ENCODE data around the gene ZNF708. TPM values are rescaled to one million over a fixed set of nuclear protein-coding genes. Genes with fewer than 3 reads are reported as not detected.
A peak's percentile ranks its signal among the peaks of the same experiment; 100 is the strongest.
"Not testable (repeated sequence)": the region's sequence is repeated elsewhere in the genome, so short reads cannot be mapped to it uniquely, and the experiment has no call there.

ZNF708 gene
- 3.1 TPM for total RNA-seq
- long read RNA-seq: 0 reads

GRCh38 chr19:21328885-21329605 is at the start of gene ZNF708:
Gene ZNF708 (minus strand): TSS chr19:21329410. CDS start chr19:21329212, 198 bp downstream.
- peak; percentile 90 for DNase-seq
- intact Hi-C loops (cut with micrococcal nuclease): no loop called here
- peak; percentile 100 for ATAC-seq

GRCh38 chr19:21362291-21362690 is 33.1 kb upstream of the ZNF708 start:
- ATAC-seq (no peak), DNase-seq (no peak)
- intact Hi-C loops (cut with micrococcal nuclease): no loop called here

DNA sequence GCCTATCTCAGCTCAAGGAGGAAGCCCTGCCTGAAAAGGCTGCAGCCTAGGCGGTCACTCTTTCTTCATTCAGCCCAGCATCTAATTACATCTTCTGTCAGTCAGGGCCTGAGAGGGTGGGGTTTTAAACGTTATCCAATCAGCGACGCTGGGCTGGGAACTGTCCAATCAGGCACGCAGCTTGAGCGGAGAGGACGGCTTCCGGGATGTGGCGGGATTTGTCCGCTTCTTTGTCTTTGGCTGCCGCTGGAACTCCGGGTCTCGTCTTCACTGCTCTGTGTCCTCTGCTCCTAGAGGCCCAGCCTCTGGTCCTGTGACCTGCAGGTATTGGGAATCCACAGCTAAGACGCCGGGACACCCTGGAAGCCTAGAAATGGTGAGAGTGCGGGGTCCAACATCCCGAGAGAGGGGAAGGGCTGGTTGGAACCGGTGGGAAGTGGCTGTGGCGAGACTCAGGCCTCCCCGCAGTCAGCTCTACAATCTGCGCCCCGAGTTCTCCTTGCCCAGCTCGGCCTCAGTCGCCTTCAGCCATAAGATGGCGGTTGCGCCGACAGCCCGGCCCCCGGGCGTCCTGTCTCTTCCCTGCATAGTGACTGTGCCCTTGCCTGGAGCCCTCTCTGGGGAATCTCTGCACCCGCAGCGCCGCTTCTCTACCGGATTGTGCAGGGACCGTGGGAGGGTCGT is 29.7 kb upstream of the ZNF708 start, which contains the start of gene ZNF738:
TSS of gene ZNF738 (plus strand) at position 233 of the 684 bp plus-strand sequence. CDS start at position 374, 141 bp downstream.
- ATAC-seq (peak; percentile 100), DNase-seq (peak; percentile 93)
- intact Hi-C loops (cut with micrococcal nuclease): no loop called here

- no peak for ATAC-seq
- no peak for DNase-seq
- intact Hi-C loops (cut with micrococcal nuclease): no loop called here
Observed at GRCh38 chr19:21352830-21353229, 23.6 kb upstream of the ZNF708 start.

DNA sequence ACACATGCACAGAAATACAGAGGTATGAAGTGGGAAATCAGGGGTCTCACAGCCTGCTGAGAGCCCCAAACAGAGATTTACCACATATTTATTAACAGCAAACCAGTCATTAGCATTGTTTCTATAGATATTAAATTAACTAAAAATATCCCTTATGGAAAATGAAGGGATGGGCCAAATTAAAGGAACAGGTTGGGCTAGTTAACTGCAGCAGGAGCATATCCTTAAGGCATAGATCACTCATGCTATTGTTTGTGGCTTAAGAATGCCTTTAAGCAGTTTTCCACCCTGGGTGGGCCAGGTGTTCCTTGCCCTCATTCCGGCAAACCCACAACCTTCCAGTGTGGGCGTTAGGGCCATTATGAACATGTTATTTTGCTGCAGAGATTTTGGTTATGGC is 15.6 kb upstream of the ZNF708 start:
- DNase-seq; intact Hi-C loops (cut with micrococcal nuclease); ATAC-seq: not testable (repeated sequence)

- intact Hi-C loops (cut with micrococcal nuclease): no loop called here
- ATAC-seq (no peak), DNase-seq (no peak)
Observed at GRCh38 chr19:21335721-21336120, 6.5 kb upstream of the ZNF708 start.

DNA sequence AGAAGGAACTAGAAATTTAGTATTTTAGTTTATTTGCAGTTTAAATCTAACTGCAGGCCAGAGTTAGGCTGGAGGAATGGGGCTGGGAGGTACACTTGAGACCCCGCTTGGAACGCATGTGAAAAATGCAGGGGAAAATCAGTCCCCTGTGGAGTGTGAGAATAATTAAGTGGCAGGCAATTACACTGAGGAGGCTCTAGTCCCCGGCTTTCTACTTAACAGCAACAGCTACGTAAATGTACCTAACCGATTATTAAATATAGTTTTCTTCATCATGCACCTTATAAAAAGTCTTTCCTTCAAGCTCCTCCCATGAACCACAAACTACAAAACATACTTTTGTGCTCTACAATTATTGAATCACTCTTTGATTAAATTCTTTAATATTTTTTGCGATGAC is 804 bp downstream of the ZNF708 start:
- ATAC-seq (peak; percentile 19), DNase-seq (no peak)
- intact Hi-C loops (cut with micrococcal nuclease): no loop called here

DNA sequence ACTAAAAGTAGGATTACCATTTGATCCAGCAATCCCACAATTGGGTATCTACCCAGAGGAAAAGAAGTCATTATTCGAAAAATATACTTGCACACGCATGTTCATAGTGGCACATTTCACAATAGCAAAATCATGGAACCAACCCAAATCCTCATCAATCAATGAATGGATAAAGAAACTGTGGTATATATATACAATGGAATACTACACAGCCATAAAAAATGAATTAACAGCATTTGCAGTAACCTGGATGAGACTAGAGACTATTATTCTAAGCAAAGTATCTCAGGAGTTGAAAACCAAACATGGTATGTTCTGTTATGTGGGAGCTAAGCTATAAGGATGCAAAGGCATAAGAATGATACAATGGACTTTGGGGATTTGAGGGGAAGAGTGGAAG is 3.0 kb downstream of the ZNF708 start:
- intact Hi-C loops (cut with micrococcal nuclease): no loop called here
- no peak for DNase-seq
- ATAC-seq: no peak

GRCh38 chr19:21323000-21323399 is 6.2 kb downstream of the ZNF708 start:
- no peak for ATAC-seq
- no peak for DNase-seq
- intact Hi-C loops (cut with micrococcal nuclease): no loop called here

GRCh38 chr19:21322528-21322927 is 6.7 kb downstream of the ZNF708 start:
- ATAC-seq: peak; percentile 92
- intact Hi-C loops (cut with micrococcal nuclease): no loop called here

DNA sequence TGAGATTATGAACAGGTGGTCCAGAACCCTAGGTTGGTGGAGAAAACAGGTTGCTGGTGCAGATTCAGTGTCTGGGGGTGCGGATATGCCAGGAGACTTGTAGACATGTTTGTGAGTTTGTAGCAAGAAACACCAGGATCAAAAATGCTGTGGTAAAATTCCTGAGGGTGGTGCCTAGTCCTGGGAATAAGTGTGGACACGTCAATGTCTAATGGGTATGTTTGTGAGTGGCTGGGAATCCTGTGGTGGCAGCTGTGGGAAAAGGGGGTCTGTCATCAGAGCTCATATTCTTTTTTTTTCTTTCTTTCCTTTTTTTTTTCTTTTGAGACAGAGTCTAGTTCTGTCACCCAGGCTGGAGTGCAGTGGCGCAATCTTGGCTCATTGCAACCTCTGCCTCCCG is 7.2 kb downstream of the ZNF708 start:
- intact Hi-C loops (cut with micrococcal nuclease): no loop called here
- peak; percentile 7 for ATAC-seq
- DNase-seq: no peak

More at GRCh38 chr19:21322528-21322927, 6.7 kb downstream of the ZNF708 start:
- peak; percentile 71 for DNase-seq

DNA sequence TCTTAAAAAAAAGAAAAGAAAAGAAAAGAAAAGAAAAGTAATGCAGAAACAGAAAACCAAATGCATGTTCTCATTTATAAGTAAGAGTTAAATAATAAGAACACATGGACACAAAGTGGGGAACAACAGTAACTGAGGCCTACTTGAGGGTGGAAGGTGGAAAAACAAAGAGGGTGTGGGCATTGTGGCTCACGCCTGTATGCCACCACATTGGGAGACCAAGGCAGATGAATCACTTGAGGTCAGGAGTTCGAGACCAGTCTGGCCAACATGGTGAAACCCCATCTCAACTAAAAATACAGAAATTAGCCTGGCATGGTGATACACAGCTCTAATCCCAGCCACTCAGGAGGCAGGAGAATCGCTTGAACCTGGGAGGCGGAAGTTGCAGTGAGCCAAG is 8.1 kb downstream of the ZNF708 start:
- intact Hi-C loops (cut with micrococcal nuclease): no loop called here
- no peak for DNase-seq
- ATAC-seq: no peak

GRCh38 chr19:21317821-21318220 is 11.4 kb downstream of the ZNF708 start:
- DNase-seq (no peak), ATAC-seq (peak; percentile 72)
- intact Hi-C loops (cut with micrococcal nuclease): no loop called here

DNA sequence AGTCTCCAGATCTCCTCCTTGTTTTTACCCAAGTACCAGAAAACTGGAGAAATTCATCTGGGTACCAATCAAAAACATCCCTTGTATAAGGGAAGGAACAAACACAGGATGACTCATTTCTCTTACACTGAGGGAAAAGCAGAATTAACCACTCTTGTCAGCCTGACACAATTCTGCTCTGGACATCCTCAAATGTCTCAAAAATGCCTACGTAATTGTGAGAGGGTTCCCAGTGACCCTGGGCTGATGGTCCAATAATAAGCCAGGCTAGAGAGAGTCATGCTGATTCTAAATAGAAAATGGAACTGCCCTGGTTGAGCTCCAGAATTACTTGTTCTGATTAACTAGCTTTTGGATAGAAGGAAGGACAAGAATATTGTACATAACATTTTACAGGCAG is 14.5 kb downstream of the ZNF708 start:
- ATAC-seq (peak; percentile 38), DNase-seq (no peak)
- intact Hi-C loops (cut with micrococcal nuclease): no loop called here

- intact Hi-C loops (cut with micrococcal nuclease); DNase-seq; ATAC-seq: not testable (repeated sequence)
Observed at GRCh38 chr19:21312807-21313206, 16.4 kb downstream of the ZNF708 start.

DNA sequence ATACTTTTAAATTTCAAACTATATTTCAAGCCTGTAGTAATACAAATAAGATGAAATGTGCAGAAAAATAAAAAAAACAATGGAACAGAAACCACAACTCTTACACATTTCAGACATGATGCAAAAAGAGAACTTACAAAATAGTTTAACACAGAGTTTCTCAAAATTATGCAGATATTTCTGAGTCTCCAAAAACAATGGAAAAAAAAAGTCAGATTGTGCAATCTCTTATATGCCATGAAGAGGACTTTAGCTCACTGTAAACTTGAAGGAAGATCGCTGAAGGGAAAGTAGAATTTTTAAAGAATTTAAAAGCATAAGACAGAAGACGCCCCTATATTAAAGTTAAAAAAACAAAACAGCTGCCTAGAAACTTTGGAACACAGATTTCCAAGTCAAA is 20.4 kb downstream of the ZNF708 start:
- DNase-seq (no peak), ATAC-seq (no peak)
- intact Hi-C loops (cut with micrococcal nuclease): no loop called here

DNA sequence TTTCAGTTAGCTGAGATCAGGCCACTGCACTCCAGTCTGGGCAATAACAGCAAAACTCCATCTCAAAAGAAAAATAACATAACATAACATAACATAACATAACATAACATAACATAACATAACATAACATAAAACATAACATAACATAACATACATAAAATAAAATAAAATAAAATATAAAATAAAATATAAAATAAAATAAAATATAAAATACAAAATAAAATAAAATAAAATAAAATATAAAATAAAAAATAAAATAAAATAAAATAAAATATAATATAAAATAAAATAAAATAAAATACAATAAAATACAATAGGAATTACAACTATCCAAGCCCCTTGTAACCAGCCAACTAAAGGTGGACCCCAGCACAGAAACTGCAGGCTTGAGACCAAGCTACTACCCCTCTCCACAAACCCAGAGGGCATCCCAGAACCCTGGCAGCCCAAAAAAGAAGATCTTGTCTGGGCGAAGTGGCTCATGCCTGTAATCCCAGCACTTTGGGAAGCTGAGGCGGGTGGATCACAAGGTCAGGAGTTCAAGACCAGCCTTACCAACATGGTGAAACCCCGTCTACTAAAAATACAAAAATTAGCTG is 22.2 kb downstream of the ZNF708 start:
- DNase-seq; intact Hi-C loops (cut with micrococcal nuclease); ATAC-seq: not testable (repeated sequence)

GRCh38 chr19:21293768-21294167 is 35.4 kb downstream of the ZNF708 start:
- not testable (repeated sequence) for ATAC-seq

GRCh38 chr19:21269813-21270212 is 59.4 kb downstream of the ZNF708 start:
- DNase-seq (no peak), ATAC-seq (no peak)
- intact Hi-C loops (cut with micrococcal nuclease): no loop called here

More at GRCh38 chr19:21293768-21294167, 35.4 kb downstream of the ZNF708 start:
- DNase-seq; intact Hi-C loops (cut with micrococcal nuclease): not testable (repeated sequence)

DNA sequence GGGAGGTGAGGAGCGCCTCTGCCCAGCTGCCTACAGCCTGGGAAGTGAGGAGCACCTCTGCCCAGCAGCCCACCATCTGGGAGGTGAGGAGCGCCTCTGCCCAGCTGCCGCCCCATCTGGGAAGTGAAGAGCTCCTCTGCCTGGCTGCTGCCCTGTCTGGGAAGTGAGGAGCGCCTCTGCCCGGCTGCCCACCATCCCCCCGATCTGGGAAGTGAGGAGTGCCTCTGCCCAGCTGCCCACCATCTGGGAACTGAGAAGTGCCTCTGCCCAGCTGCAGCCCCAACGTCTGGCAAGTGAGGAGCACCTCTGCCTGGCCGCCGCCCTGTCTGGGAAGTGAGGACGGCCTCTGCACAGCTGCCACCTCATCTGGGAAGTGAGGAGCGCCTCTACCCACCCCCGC is 64.3 kb downstream of the ZNF708 start:
- ATAC-seq (no peak), DNase-seq (no peak)
- intact Hi-C loops (cut with micrococcal nuclease): no loop called here

Data from left ventricle myocardium superior (tissue), 1 donor.